KOPT-K1 (cell line): ENCODE results near the gene KRT6A.
"Not testable (repeated sequence)": the region's sequence is repeated elsewhere in the genome, so short reads cannot be mapped to it uniquely, and the experiment has no call there.

Source experiments
- H3K27ac ChIP-seq: fragments of 200-600 bp; sonication (generic); 2 replicates; pipeline ENCODE4 v1.5.1; 2016; ENCODE audit warnings: antibody characterized with exemption, mild to moderate bottlenecking, low read depth, low read length; ENCODE audit not compliant: poor library complexity, severe bottlenecking
- H3K36me3 ChIP-seq: fragments of 200-600 bp; sonication (generic); 2 replicates; pipeline ENCODE4 v1.5.1; 2017; ENCODE audit warnings: antibody characterized with exemption, mild to moderate bottlenecking, low read length, moderate library complexity; ENCODE audit not compliant: insufficient read depth
- H3K9me3 ChIP-seq: fragments of 200-600 bp; sonication (generic); 2 replicates; pipeline ENCODE4 v1.5.1; 2017; ENCODE audit warnings: antibody characterized with exemption, low read length, mild to moderate bottlenecking; ENCODE audit not compliant: insufficient read depth, poor library complexity, severe bottlenecking

Gene KRT6A

GRCh38 chr12:52518574-52519386, 25.7 kb upstream of the KRT6A start:
- Histone ChIP-seq H3K36me3 (no peaks in the 10 kb centered on the region), H3K9me3 (no peaks in the 10 kb centered on the region), H3K27ac (no peak overlapping the region)

- Histone ChIP-seq H3K27ac (no peak overlapping the region), H3K9me3 (no peaks in the 10 kb centered on the region), H3K36me3 (no peaks in the 10 kb centered on the region)
Observed at GRCh38 chr12:52517888-52518287, 24.8 kb upstream of the KRT6A start.

GRCh38 chr12:52517005-52517835, 24.2 kb upstream of the KRT6A start:
- no peaks in the 10 kb centered on the region for H3K36me3 ChIP-seq
- no peaks in the 10 kb centered on the region for H3K9me3 ChIP-seq
- no peak overlapping the region for H3K27ac ChIP-seq

GRCh38 chr12:52515927-52516831, 23.1 kb upstream of the KRT6A start:
- peaks cover 8% of the 10 kb centered on the region for H3K9me3 ChIP-seq
- no peaks in the 10 kb centered on the region for H3K36me3 ChIP-seq
- H3K27ac ChIP-seq, result no peak overlapping the region

- H3K27ac ChIP-seq, result no peak overlapping the region
- peaks cover 13% of the 10 kb centered on the region for H3K9me3 ChIP-seq
- H3K36me3 ChIP-seq, result no peaks in the 10 kb centered on the region
Observed at GRCh38 chr12:52515319-52515646, 22.2 kb upstream of the KRT6A start.

DNA sequence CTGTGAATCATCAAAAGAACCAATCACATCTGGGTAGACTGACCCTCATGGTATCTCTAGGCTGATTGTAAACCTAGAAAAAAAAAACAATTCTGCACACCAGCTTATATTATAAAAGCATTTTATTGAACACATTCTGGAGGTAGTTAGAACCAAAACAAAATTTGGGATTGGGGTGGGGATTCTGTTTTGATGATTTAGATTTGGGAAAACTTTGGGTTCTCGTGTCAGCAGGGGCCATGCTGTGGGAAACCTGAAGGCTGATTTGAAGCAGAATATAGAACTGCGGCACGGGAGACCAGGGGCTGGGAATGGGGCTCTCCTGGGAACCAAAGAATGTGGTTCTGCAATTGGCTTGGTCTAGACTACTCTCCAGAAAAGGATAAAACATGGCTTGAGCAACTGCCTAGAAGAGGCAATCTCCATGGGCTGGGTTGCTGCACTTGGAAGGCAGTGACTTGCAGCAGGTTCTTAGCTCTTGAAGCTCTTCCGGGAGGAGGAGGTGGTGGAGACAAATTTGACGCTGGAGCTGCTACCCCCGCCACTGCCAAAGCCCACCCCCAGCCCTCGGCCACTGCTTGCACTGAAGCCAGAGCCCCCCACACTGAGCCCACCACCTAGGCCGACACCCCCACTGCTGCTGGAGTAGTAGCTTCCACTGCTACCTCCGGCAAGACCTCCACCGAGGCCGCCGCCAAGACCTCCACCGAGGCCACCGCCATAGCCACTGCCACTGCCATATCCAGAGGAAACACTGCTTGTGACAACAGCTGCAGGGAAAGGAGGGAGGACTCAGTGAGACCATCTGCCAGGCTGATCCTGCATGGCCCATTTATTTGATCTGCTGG, 21.6 kb upstream of the KRT6A start:
- Histone ChIP-seq H3K27ac (no peak overlapping the region), H3K36me3 (no peaks in the 10 kb centered on the region), H3K9me3 (peaks cover 15% of the 10 kb centered on the region)

- Histone ChIP-seq H3K27ac (no peak overlapping the region), H3K36me3 (no peaks in the 10 kb centered on the region)
Observed at GRCh38 chr12:52513736-52514135, 20.7 kb upstream of the KRT6A start.

GRCh38 chr12:52508211-52508610, 15.2 kb upstream of the KRT6A start:
- peaks cover 19% of the 10 kb centered on the region for H3K9me3 ChIP-seq
- no peaks in the 10 kb centered on the region for H3K36me3 ChIP-seq
- no peak overlapping the region for H3K27ac ChIP-seq

More at GRCh38 chr12:52513736-52514135, 20.7 kb upstream of the KRT6A start:
- peaks cover 15% of the 10 kb centered on the region for H3K9me3 ChIP-seq

DNA sequence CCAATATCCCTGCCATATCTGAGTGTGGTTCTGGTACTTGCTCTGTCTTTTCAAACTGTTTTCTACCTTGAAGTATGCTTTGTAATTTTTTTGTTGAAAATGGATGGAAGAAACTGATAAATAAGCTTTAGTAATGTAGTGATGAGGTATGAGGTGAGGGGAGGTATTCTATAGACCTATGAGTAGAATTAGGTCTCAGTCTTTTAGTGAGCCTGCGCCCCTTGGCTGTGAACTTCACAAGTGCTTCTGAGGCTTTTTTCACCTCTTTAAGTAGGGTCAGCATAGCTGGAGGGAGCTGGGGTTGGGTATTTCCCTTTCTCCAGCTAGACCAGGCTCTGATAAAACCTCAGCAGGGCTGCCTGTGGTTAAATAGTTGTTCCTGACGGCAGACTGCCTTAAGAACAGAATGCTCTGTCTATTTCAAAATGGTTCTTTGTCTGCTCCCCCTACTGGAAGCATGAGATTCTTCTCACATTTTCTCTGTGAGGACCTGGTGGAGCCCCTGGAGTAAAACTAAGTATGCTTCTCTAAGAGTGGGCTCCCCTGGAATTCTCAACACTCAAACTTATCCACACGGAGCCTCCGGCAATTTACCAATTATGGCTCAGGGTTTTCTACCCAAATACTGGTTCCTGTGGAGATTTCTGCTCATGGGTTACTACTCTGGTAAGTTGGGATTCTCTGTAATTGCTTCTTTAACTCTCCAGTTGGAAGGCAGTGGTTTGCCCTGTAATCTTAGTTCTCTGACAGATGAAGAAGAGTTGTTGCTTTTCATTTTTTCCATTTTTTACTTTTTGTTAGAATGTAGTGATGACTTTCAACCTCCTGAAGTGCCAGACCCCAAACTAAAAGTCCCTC, 14.0 kb upstream of the KRT6A start:
- H3K9me3 ChIP-seq, result peaks cover 26% of the 10 kb centered on the region
- no peak overlapping the region for H3K27ac ChIP-seq
- H3K36me3 ChIP-seq, result no peaks in the 10 kb centered on the region

- Histone ChIP-seq H3K36me3 (no peaks in the 10 kb centered on the region), H3K9me3 (peaks cover 11% of the 10 kb centered on the region), H3K27ac (no peak overlapping the region)
Observed at GRCh38 chr12:52502877-52503276, 9.8 kb upstream of the KRT6A start.

DNA sequence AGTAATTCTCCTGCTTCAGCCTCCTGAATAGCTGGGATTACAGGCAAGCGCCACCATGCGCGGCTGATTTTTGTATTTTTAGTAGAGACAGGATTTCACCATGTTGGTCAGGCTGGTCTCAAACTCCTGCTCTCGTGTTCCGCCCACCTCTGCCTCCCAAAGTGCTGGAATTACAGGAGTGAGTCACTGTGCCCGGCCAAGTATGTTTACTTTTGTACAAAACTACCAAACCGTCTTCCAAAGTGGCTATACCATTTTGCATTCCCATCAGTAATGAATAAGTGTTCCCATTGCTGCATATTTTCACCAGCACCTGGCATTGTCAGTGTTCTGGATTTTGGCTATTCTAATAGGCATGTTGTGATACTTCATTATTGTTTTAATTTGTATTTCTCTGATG, 8.4 kb upstream of the KRT6A start:
- peaks cover 11% of the 10 kb centered on the region for H3K9me3 ChIP-seq
- no peak overlapping the region for H3K27ac ChIP-seq
- no peaks in the 10 kb centered on the region for H3K36me3 ChIP-seq

DNA sequence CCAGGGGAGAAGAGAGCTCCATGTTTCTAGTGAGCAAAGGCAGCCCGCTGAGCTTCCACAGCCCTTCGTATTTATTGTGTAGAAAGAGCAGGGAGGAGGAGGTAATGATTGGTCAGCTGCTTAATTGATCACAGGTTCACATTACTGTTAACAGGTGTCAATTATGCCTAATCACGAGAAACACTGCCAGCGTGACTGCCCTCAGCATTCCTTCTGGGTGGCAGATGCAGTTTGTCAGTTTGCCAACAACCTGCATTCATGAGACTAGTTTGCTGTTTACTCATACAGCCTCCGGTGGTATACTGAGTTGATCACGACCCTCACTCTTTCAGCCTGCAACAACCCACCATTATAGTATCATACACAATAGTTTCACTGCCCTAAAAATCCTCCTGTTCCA, 7.5 kb upstream of the KRT6A start:
- H3K9me3 ChIP-seq, H3K27ac ChIP-seq, H3K36me3 ChIP-seq: not testable (repeated sequence)

GRCh38 chr12:52499806-52500560, 6.9 kb upstream of the KRT6A start:
- Histone ChIP-seq H3K36me3 (no peaks in the 10 kb centered on the region), H3K9me3 (peaks cover 7% of the 10 kb centered on the region), H3K27ac (no peak overlapping the region)
